ENCODE data around the gene TFDP1. TPM values are rescaled to one million over a fixed set of nuclear protein-coding genes. Genes with fewer than 3 reads are reported as not detected.
"Not testable (repeated sequence)": the region's sequence is repeated elsewhere in the genome, so short reads cannot be mapped to it uniquely, and the experiment has no call there.

The TFDP1 gene
- total and polyA plus RNA-seq, 4 experiments from 2014 or later: 20.7 to 63.4 (median 39.4) TPM

GRCh38 chr13:113621498-113621897 is 36.9 kb downstream of the TFDP1 start:
- H3K4me1 Mint-ChIP-seq; H3K4me1 ChIP-seq (ENCODE audit: insufficient read depth, low read length); CTCF ChIA-PET (ENCODE audit: partially characterized antibody); DNase-seq; H3K27ac ChIP-seq (ENCODE audit: low read depth, low read length); H3K27ac Mint-ChIP-seq; intact Hi-C loops (cut with micrococcal nuclease); H3K4me3 ChIP-seq (ENCODE audit: low read length in 2 of 2); POLR2A ChIA-PET (ENCODE audit: partially characterized antibody); H3K27me3 Mint-ChIP-seq; H3K4me3 Mint-ChIP-seq; H3K9me3 Mint-ChIP-seq; H3K27me3 ChIP-seq (ENCODE audit: insufficient read depth, low read length); H3K9me3 ChIP-seq (ENCODE audit: control insufficient read depth in 1 of 2, low read length in 2 of 2): not testable (repeated sequence)
- H3K36me3 ChIP-seq (ENCODE audit: insufficient read depth, low read length): peaks cover 13% of the 10 kb centered on the region
- peaks cover 7 to 17% of the 10 kb centered on the region in 2 donors for H3K36me3 Mint-ChIP-seq

GRCh38 chr13:113621986-113622550 is 37.5 kb downstream of the TFDP1 start:
- H3K9me3 Mint-ChIP-seq; H3K36me3 ChIP-seq (ENCODE audit: insufficient read depth, low read length); H3K4me3 Mint-ChIP-seq; CTCF ChIA-PET (ENCODE audit: partially characterized antibody); H3K4me1 Mint-ChIP-seq; H3K27ac Mint-ChIP-seq; POLR2A ChIA-PET (ENCODE audit: partially characterized antibody); DNase-seq; H3K9me3 ChIP-seq (ENCODE audit: control insufficient read depth in 1 of 2, low read length in 2 of 2); H3K27me3 ChIP-seq (ENCODE audit: insufficient read depth, low read length); intact Hi-C loops (cut with micrococcal nuclease); H3K4me1 ChIP-seq (ENCODE audit: insufficient read depth, low read length); H3K4me3 ChIP-seq (ENCODE audit: low read length in 2 of 2); H3K27ac ChIP-seq (ENCODE audit: low read depth, low read length); H3K27me3 Mint-ChIP-seq: not testable (repeated sequence)
- H3K36me3 Mint-ChIP-seq: peaks cover 13 to 23% of the 10 kb centered on the region in 2 donors

GRCh38 chr13:113622791-113623490 is 38.4 kb downstream of the TFDP1 start:
- Histone ChIP-seq H3K27me3 (ENCODE audit: insufficient read depth, low read length) (no peaks in the 10 kb centered on the region), H3K9me3 (ENCODE audit: control insufficient read depth in 1 of 2, low read length in 2 of 2) (no peaks in the 10 kb centered on the region), H3K4me1 (ENCODE audit: insufficient read depth, low read length) (no peaks in the 10 kb centered on the region), H3K36me3 (ENCODE audit: insufficient read depth, low read length) (peaks cover 9% of the 10 kb centered on the region), H3K4me3 (ENCODE audit: low read length in 2 of 2) (no peak overlapping the region), H3K27ac (ENCODE audit: low read depth, low read length) (no peak overlapping the region)
- H3K27me3 Mint-ChIP-seq: no peaks in the 10 kb centered on the region
- ChIA-PET CTCF (ENCODE audit: partially characterized antibody) (no interaction called here), POLR2A (ENCODE audit: partially characterized antibody) (no interaction called here)
- no peak overlapping the region for H3K4me3 Mint-ChIP-seq
- intact Hi-C loops (cut with micrococcal nuclease): no loop called here
- DNase-seq: no peak
- peaks cover 14 to 25% of the 10 kb centered on the region in 2 donors for H3K36me3 Mint-ChIP-seq
- peaks cover 0 to 6% (median 4%) of the 10 kb centered on the region in 4 donors for H3K4me1 Mint-ChIP-seq
- H3K9me3 Mint-ChIP-seq: no peaks in the 10 kb centered on the region
- no peak overlapping the region for H3K27ac Mint-ChIP-seq

GRCh38 chr13:113623491-113624234 is 39.1 kb downstream of the TFDP1 start:
- H3K9me3 Mint-ChIP-seq: no peaks in the 10 kb centered on the region
- intact Hi-C loops (cut with micrococcal nuclease): no loop called here
- DNase-seq: no peak
- Histone ChIP-seq H3K27ac (ENCODE audit: low read depth, low read length) (no peak overlapping the region), H3K27me3 (ENCODE audit: insufficient read depth, low read length) (no peaks in the 10 kb centered on the region), H3K36me3 (ENCODE audit: insufficient read depth, low read length) (peaks cover 9% of the 10 kb centered on the region), H3K4me1 (ENCODE audit: insufficient read depth, low read length) (no peaks in the 10 kb centered on the region), H3K9me3 (ENCODE audit: control insufficient read depth in 1 of 2, low read length in 2 of 2) (no peaks in the 10 kb centered on the region), H3K4me3 (ENCODE audit: low read length in 2 of 2) (no peak overlapping the region)
- CTCF ChIA-PET (ENCODE audit: partially characterized antibody): no interaction called here
- POLR2A ChIA-PET (ENCODE audit: partially characterized antibody): no interaction called here
- no peak overlapping the region for H3K4me3 Mint-ChIP-seq
- H3K36me3 Mint-ChIP-seq: peaks cover 17 to 27% of the 10 kb centered on the region in 2 donors
- H3K27ac Mint-ChIP-seq: no peak overlapping the region
- H3K27me3 Mint-ChIP-seq: no peaks in the 10 kb centered on the region
- H3K4me1 Mint-ChIP-seq: peaks cover 0 to 2% (median 1%) of the 10 kb centered on the region in 4 donors

GRCh38 chr13:113624235-113624587 is 39.7 kb downstream of the TFDP1 start:
- DNase-seq: no peak
- intact Hi-C loops (cut with micrococcal nuclease): no loop called here
- Mint-ChIP-seq H3K9me3 (no peaks in the 10 kb centered on the region), H3K36me3 (peaks cover 17 to 26% of the 10 kb centered on the region in 2 donors), H3K4me3 (no peak overlapping the region), H3K27me3 (no peaks in the 10 kb centered on the region), H3K27ac (peak overlapping the region in 2 of 7 donors; percentile 45 to 50), H3K4me1 (peaks cover 0 to 2% (median under 1%) of the 10 kb centered on the region in 4 donors)
- POLR2A ChIA-PET (ENCODE audit: partially characterized antibody): no interaction called here
- Histone ChIP-seq H3K27me3 (ENCODE audit: insufficient read depth, low read length) (no peaks in the 10 kb centered on the region), H3K4me3 (ENCODE audit: low read length in 2 of 2) (no peak overlapping the region), H3K9me3 (ENCODE audit: control insufficient read depth in 1 of 2, low read length in 2 of 2) (no peaks in the 10 kb centered on the region), H3K36me3 (ENCODE audit: insufficient read depth, low read length) (peaks cover 9% of the 10 kb centered on the region), H3K27ac (ENCODE audit: low read depth, low read length) (no peak overlapping the region), H3K4me1 (ENCODE audit: insufficient read depth, low read length) (no peaks in the 10 kb centered on the region)
- CTCF ChIA-PET (ENCODE audit: partially characterized antibody): no interaction called here

- Mint-ChIP-seq H3K27ac (peak overlapping the region in 2 of 7 donors; percentile 45 to 50), H3K36me3 (peaks cover 21 to 32% of the 10 kb centered on the region in 2 donors)
- H3K9me3 Mint-ChIP-seq; H3K4me3 Mint-ChIP-seq; H3K36me3 ChIP-seq (ENCODE audit: insufficient read depth, low read length); H3K27me3 ChIP-seq (ENCODE audit: insufficient read depth, low read length); POLR2A ChIA-PET (ENCODE audit: partially characterized antibody); H3K9me3 ChIP-seq (ENCODE audit: control insufficient read depth in 1 of 2, low read length in 2 of 2); H3K4me1 ChIP-seq (ENCODE audit: insufficient read depth, low read length); H3K27me3 Mint-ChIP-seq; H3K4me1 Mint-ChIP-seq; DNase-seq; intact Hi-C loops (cut with micrococcal nuclease); H3K4me3 ChIP-seq (ENCODE audit: low read length in 2 of 2); CTCF ChIA-PET (ENCODE audit: partially characterized antibody); H3K27ac ChIP-seq (ENCODE audit: low read depth, low read length): not testable (repeated sequence)
Observed at GRCh38 chr13:113624640-113625304, 40.2 kb downstream of the TFDP1 start.

GRCh38 chr13:113625965-113626721 is 41.6 kb downstream of the TFDP1 start:
- Mint-ChIP-seq H3K27ac (no peak overlapping the region), H3K27me3 (no peaks in the 10 kb centered on the region), H3K9me3 (no peaks in the 10 kb centered on the region), H3K4me1 (peaks cover 0 to 4% (median under 1%) of the 10 kb centered on the region in 4 donors), H3K36me3 (peaks cover 21 to 35% of the 10 kb centered on the region in 2 donors), H3K4me3 (no peak overlapping the region)
- intact Hi-C loops (cut with micrococcal nuclease): no loop called here
- Histone ChIP-seq H3K4me3 (ENCODE audit: low read length in 2 of 2) (no peak overlapping the region), H3K9me3 (ENCODE audit: control insufficient read depth in 1 of 2, low read length in 2 of 2) (no peaks in the 10 kb centered on the region), H3K4me1 (ENCODE audit: insufficient read depth, low read length) (no peaks in the 10 kb centered on the region), H3K27me3 (ENCODE audit: insufficient read depth, low read length) (no peaks in the 10 kb centered on the region), H3K27ac (ENCODE audit: low read depth, low read length) (no peak overlapping the region), H3K36me3 (ENCODE audit: insufficient read depth, low read length) (peaks cover 9% of the 10 kb centered on the region)
- ChIA-PET CTCF (ENCODE audit: partially characterized antibody) (no interaction called here), POLR2A (ENCODE audit: partially characterized antibody) (no interaction called here)
- no peak for DNase-seq
